HCT116 (cell line): ENCODE data around the gene IL17RA. TPM values are rescaled to one million over a fixed set of nuclear protein-coding genes. Genes with fewer than 3 reads are reported as not detected.

Experiments used
- ATAC-seq: fragments of 200-7000 bp; cut with Tn5 transposase; 2 replicates; pipeline ENCODE4 v1.9.1; 2020; ENCODE audit warnings: mild to moderate bottlenecking, moderate library complexity
- BruUV-seq: library from RNA; stranded (reverse); fragments of 400-500 nt; replicated peaks from 2 replicates; lab custom pipeline; 2021; lab: Mats Ljungman, UMichigan
- CTCF ChIA-PET: fragments of 300-600 bp; sonication (Branson Sonifier 250); formaldehyde crosslinking; loops from one replicate; lab custom pipeline; 2021; ENCODE audit warnings: antibody characterized with exemption; lab: Charles Lee
- POLR2A ChIA-PET: fragments of 300-600, 350-600 bp; sonication (Branson Sonifier 250); formaldehyde crosslinking; loops from one replicate; lab custom pipeline; 2021; ENCODE audit warnings: antibody characterized with exemption; lab: Charles Lee
- RAD21 ChIA-PET, 2 experiments: fragments of 300-600 bp; sonication (Branson Sonifier 250); formaldehyde crosslinking; loops; one replicate each; lab custom pipeline; 2023; ENCODE audit warnings: low total read pairs in 2 of 2; ENCODE audit not compliant: uncharacterized antibody in 2 of 2, unreplicated experiment in 2 of 2, low non-redundant PET in 1 of 2; lab: Charles Lee
- DNase-seq: peaks from one replicate; pipeline ENCODE4 v3.0.0-alpha.2; 2010; ENCODE audit warnings: low read depth, low spot score
- H2AFZ ChIP-seq: fragments of 200-600 bp; shearing (Covaris generic), sonication (generic); 2 replicates; pipeline ENCODE4 v1.6.1; 2017; ENCODE audit warnings: low read depth, mixed run types, mixed read lengths, antibody characterized with exemption, low read length; ENCODE audit not compliant: poor library complexity, severe bottlenecking
- H3K27ac ChIP-seq: 2 replicates; pipeline ENCODE4 v1.5.1; 2012; ENCODE audit warnings: low read depth, low read length
- H3K27me3 ChIP-seq: fragments of 200-600 bp; sonication (generic); 2 replicates; pipeline ENCODE4 v1.6.1; 2016; ENCODE audit warnings: mixed run types, low read length, mixed read lengths; ENCODE audit not compliant: insufficient read depth
- H3K36me3 ChIP-seq, 2 experiments: fragments of 200-500 bp in 1 of 2; fragments of 200-600 bp in 1 of 2; sonication (Bioruptor generic) in 1 of 2; sonication (generic) in 1 of 2; 2 replicates each; pipeline versions ENCODE4 v1.5.1 to v1.6.1; 2014 to 2016; ENCODE audit warnings: low read length in 2 of 2, inconsistent platforms in 1 of 2, mixed read lengths in 1 of 2, mixed run types in 1 of 2; ENCODE audit not compliant: insufficient read depth in 2 of 2, control insufficient read depth in 1 of 2
- H3K4me1 ChIP-seq, 2 experiments: fragments of 200-600 bp in 1 of 2; sonication (generic) in 1 of 2; 2 replicates each; pipeline versions ENCODE4 v1.5.1 to v1.6.1; 2012 to 2017; ENCODE audit warnings: low read length in 2 of 2, inconsistent platforms in 1 of 2, mild to moderate bottlenecking in 1 of 2, mixed read lengths in 1 of 2, mixed run types in 1 of 2, moderate library complexity in 1 of 2; ENCODE audit not compliant: insufficient read depth in 2 of 2, control insufficient read depth in 1 of 2
- H3K4me2 ChIP-seq: fragments of 200-600 bp; sonication (generic); 2 replicates; pipeline ENCODE4 v1.6.1; 2017; ENCODE audit warnings: mixed run types, low read length, mixed read lengths
- H3K4me3 ChIP-seq, 2 experiments: fragments of 200-600 bp in 1 of 2; sonication (generic) in 1 of 2; replicated peaks in 1 of 2; 2 replicates each; pipeline ENCODE4 v1.5.1; 2011 to 2016; ENCODE audit warnings: low read length in 2 of 2, control low read depth in 1 of 2, low read depth in 1 of 2, mild to moderate bottlenecking in 1 of 2, mixed read lengths in 1 of 2, mixed run types in 1 of 2
- H3K79me2 ChIP-seq: fragments of 200-600 bp; sonication (generic); 2 replicates; pipeline ENCODE4 v1.6.1; 2017; ENCODE audit warnings: mild to moderate bottlenecking, mixed run types, low read length, moderate library complexity, mixed read lengths; ENCODE audit not compliant: insufficient read depth
- H3K9ac ChIP-seq: fragments of 200-600 bp; sonication (generic); 2 replicates; pipeline ENCODE4 v1.6.1; 2016; ENCODE audit warnings: low read length, mixed read lengths
- H3K9me2 ChIP-seq: fragments of 200-600 bp; sonication (generic), shearing (Covaris generic); 2 replicates; pipeline ENCODE4 v1.6.1; 2017; ENCODE audit warnings: mixed run types, mild to moderate bottlenecking, moderate library complexity; ENCODE audit not compliant: insufficient read depth
- H3K9me3 ChIP-seq, 2 experiments: fragments of 200-500 bp in 1 of 2; fragments of 200-600 bp in 1 of 2; sonication (Bioruptor generic) in 1 of 2; sonication (generic) in 1 of 2; 2 replicates each; pipeline ENCODE4 v1.6.1; 2014 to 2017; ENCODE audit warnings: low read length in 2 of 2, mixed read lengths in 2 of 2, inconsistent platforms in 1 of 2, low read depth in 1 of 2, mild to moderate bottlenecking in 1 of 2, mixed run types in 1 of 2, moderate library complexity in 1 of 2; ENCODE audit not compliant: control insufficient read depth in 1 of 2, insufficient read depth in 1 of 2
- H4K20me1 ChIP-seq: fragments of 200-600 bp; sonication (generic), shearing (Covaris generic); 2 replicates; pipeline ENCODE4 v1.6.1; 2017; ENCODE audit warnings: mixed run types, mild to moderate bottlenecking, moderate library complexity; ENCODE audit not compliant: insufficient read depth
- ATF3 ChIP-seq: IDR thresholded peaks from 2 replicates; pipeline ENCODE4 v1.6.1; 2012
- CBX3 ChIP-seq: IDR thresholded peaks from 2 replicates; pipeline ENCODE4 v1.6.1; 2012; ENCODE audit warnings: low read depth
- CEBPB ChIP-seq: IDR thresholded peaks from 2 replicates; pipeline ENCODE4 v1.6.1; 2012; ENCODE audit warnings: low read depth
- CTCF ChIP-seq, 3 experiments: fragments of 200-600 bp in 1 of 3; sonication (generic) in 1 of 3; IDR thresholded peaks in 2 of 3; conservative IDR thresholded peaks in 1 of 3; 2 replicates each; pipeline ENCODE4 v1.5.1; 2012 to 2017; ENCODE audit warnings: low read depth in 2 of 3, low read length in 2 of 3, antibody characterized with exemption in 1 of 3, borderline replicate concordance in 1 of 3, control low read depth in 1 of 3, mild to moderate bottlenecking in 1 of 3, mixed read lengths in 1 of 3, mixed run types in 1 of 3, moderate library complexity in 1 of 3; ENCODE audit not compliant: insufficient read depth in 1 of 3
- ELF1 ChIP-seq: IDR thresholded peaks from 2 replicates; pipeline ENCODE4 v1.6.1; 2012; ENCODE audit warnings: low read depth, borderline replicate concordance
- EZH2 ChIP-seq: fragments of 200-600 bp; sonication (generic); IDR thresholded peaks from 2 replicates; pipeline ENCODE4 v1.6.1; 2017; ENCODE audit warnings: antibody characterized with exemption, mixed run types
- EZH2phosphoT487 ChIP-seq: fragments of 200-600 bp; IDR thresholded peaks from 2 replicates; pipeline ENCODE4 v1.6.1; 2018; ENCODE audit warnings: antibody characterized with exemption, borderline replicate concordance
- FOSL1 ChIP-seq: IDR thresholded peaks from 2 replicates; pipeline ENCODE4 v1.6.1; 2012; ENCODE audit warnings: low read depth
- POLR2A ChIP-seq: IDR thresholded peaks from 2 replicates; pipeline ENCODE4 v1.7.0; 2011; ENCODE audit warnings: borderline replicate concordance; ENCODE audit not compliant: insufficient read depth, insufficient read length; ENCODE audit errors: extremely low read depth
- POLR2AphosphoS5 ChIP-seq: IDR thresholded peaks from 2 replicates; pipeline ENCODE4 v1.6.1; 2011; ENCODE audit warnings: mild to moderate bottlenecking, low read depth, low read length, moderate library complexity
- RAD21 ChIP-seq: IDR thresholded peaks from 2 replicates; pipeline ENCODE4 v1.6.1; 2012; ENCODE audit warnings: low read depth, mild to moderate bottlenecking
- REST ChIP-seq: IDR thresholded peaks from 2 replicates; pipeline ENCODE4 v1.6.1; 2012; ENCODE audit warnings: low read depth
- SIN3A ChIP-seq: IDR thresholded peaks from 2 replicates; pipeline ENCODE4 v1.6.1; 2012; ENCODE audit warnings: low read depth
- SP1 ChIP-seq: IDR thresholded peaks from 2 replicates; pipeline ENCODE4 v1.6.1; 2012; ENCODE audit warnings: low read depth
- SRF ChIP-seq: IDR thresholded peaks from 2 replicates; pipeline ENCODE4 v1.6.1; 2012; ENCODE audit warnings: low read depth
- TCF7L2 ChIP-seq: IDR thresholded peaks from 2 replicates; pipeline ENCODE4 v1.7.0; 2011; ENCODE audit warnings: borderline replicate concordance, inconsistent platforms; ENCODE audit not compliant: insufficient read depth, insufficient read length; ENCODE audit errors: extremely low read depth
- YY1 ChIP-seq: IDR thresholded peaks from 2 replicates; pipeline ENCODE4 v1.6.1; 2011; ENCODE audit warnings: low read length, low read depth, moderate library complexity, mild to moderate bottlenecking; ENCODE audit not compliant: insufficient replicate concordance; ENCODE audit errors: extremely low read depth
- ZBTB33 ChIP-seq: IDR thresholded peaks from 2 replicates; pipeline ENCODE4 v1.6.1; 2011; ENCODE audit warnings: mild to moderate bottlenecking, low read length, moderate library complexity; ENCODE audit not compliant: insufficient replicate concordance; ENCODE audit errors: extremely low read depth
- ZNF274 ChIP-seq: fragments of 200-500 bp; sonication (Bioruptor generic); IDR thresholded peaks from 2 replicates; pipeline ENCODE4 v1.6.1; 2014; ENCODE audit warnings: mild to moderate bottlenecking, low read depth, low read length, inconsistent platforms
- intact Hi-C: fragments of 100-400 bp; cut with micrococcal nuclease; formaldehyde crosslinking; loops from 2 replicates; pipeline ENCODE4 v1.10.0; 2022
- total RNA-seq: library from RNA; stranded (reverse); gene quantifications from one replicate; pipeline ENCODE4 v1.2.1, GENCODE V29; 2021; ENCODE audit not compliant: unreplicated experiment
- TF ChIP-seq, protein P1 (sequence below): IDR thresholded peaks from 2 replicates; pipeline ENCODE4 v1.6.1; 2012

IL17RA gene
- total RNA-seq, 1 experiment from 2014 or later, result 17.3 TPM

GRCh38 chr22:17117400-17117799 lies 32.6 kb downstream of the IL17RA start:
- H3K36me3 ChIP-seq, result no peaks in the 10 kb centered on the region
- H3K27me3 ChIP-seq, result no peaks in the 10 kb centered on the region
- POLR2A ChIA-PET, result no interaction called here
- H4K20me1 ChIP-seq, result no peaks in the 10 kb centered on the region
- H3K9ac ChIP-seq, result no peak overlapping the region
- H3K9me3 ChIP-seq, result no peaks in the 10 kb centered on the region
- no peak overlapping the region for H3K27ac ChIP-seq
- H3K4me2 ChIP-seq, result no peak overlapping the region
- intact Hi-C loops, result no loop called here
- H3K4me3 ChIP-seq, result no peak overlapping the region
- BruUV-seq, result no TSS peak
- no peaks in the 10 kb centered on the region for H3K79me2 ChIP-seq
- no peak for DNase-seq
- H3K4me1 ChIP-seq, result no peaks in the 10 kb centered on the region
- H2AFZ ChIP-seq, result no peak overlapping the region
- CTCF ChIA-PET, result no interaction called here
- no peak for ATAC-seq
- no peak for TF ChIP-seq ZNF274
- no peak for TF ChIP-seq POLR2AphosphoS5
- TF ChIP-seq TCF7L2, result no peak
- TF ChIP-seq CEBPB, result no peak
- TF ChIP-seq ELF1, result no peak
- TF ChIP-seq YY1, result no peak
- TF ChIP-seq SIN3A, result no peak
- no peak for TF ChIP-seq ATF3
- TF ChIP-seq CTCF (IDR thresholded peaks at IDR 0.05 in 2 of 3, conservative IDR thresholded peaks at IDR 0.05 in 1 of 3; ENCODE audit: borderline replicate concordance in 1 of 3, insufficient read depth in 1 of 3, low read depth in 2 of 3, low read length in 2 of 3), result no peak
- no peak for TF ChIP-seq EZH2phosphoT487
- no peak for TF ChIP-seq FOSL1
- TF ChIP-seq, protein P1, sequence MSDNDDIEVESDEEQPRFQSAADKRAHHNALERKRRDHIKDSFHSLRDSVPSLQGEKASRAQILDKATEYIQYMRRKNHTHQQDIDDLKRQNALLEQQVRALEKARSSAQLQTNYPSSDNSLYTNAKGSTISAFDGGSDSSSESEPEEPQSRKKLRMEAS, result no peak
- no peak for TF ChIP-seq POLR2A
- no peak for TF ChIP-seq CBX3
- no peak for TF ChIP-seq EZH2
- no peak for TF ChIP-seq SP1
- TF ChIP-seq REST, result no peak
- no peak for TF ChIP-seq RAD21
- TF ChIP-seq ZBTB33, result no peak
- no peak for TF ChIP-seq SRF
- TF ChIP-seq, all 23 proteins: peak for 0
- no peaks in the 10 kb centered on the region for H3K9me2 ChIP-seq
- RAD21 ChIA-PET, result no interaction called here
